ENCODE results near the gene ERG.

- TF ChIP-seq CTCF (conservative IDR thresholded peaks at IDR 0.05; ENCODE audit: low read depth in 2 of 2) = no peak
- TF ChIP-seq EZH2phosphoT487 (IDR thresholded peaks at IDR 0.05; ENCODE audit: unreplicated experiment) = no peak
- TF ChIP-seq CREB1 (CRISPR knock-in tag; IDR thresholded peaks at IDR 0.05; ENCODE audit: low read depth) = no peak
- TF ChIP-seq JUNB (IDR thresholded peaks at IDR 0.05; ENCODE audit: unreplicated experiment) = no peak
Measured at GRCh38 chr21:38340131-38340530, 158.1 kb downstream of the ERG start.
